Panc1 (cell line): ENCODE results near the gene DCAF5. TPM values are rescaled to one million over a fixed set of nuclear protein-coding genes. Genes with fewer than 3 reads are reported as not detected.

Experiments used
- ATAC-seq: fragments of 200-7000 bp; cut with Tn5 transposase; 2 replicates; pipeline ENCODE4 v1.9.1; 2020; ENCODE audit warnings: mild to moderate bottlenecking, moderate library complexity
- BruUV-seq: library from RNA; stranded (reverse); fragments of 400-500 nt; replicated peaks from 2 replicates; lab custom pipeline; 2021; lab: Mats Ljungman, UMichigan
- CTCF ChIA-PET: fragments of 300-600 bp; sonication (Branson Sonifier 250); formaldehyde crosslinking; loops from one replicate; lab custom pipeline; 2022; ENCODE audit warnings: antibody characterized with exemption; lab: Charles Lee
- POLR2A ChIA-PET: fragments of 300-600 bp; sonication (Branson Sonifier 250); formaldehyde crosslinking; loops from one replicate; lab custom pipeline; 2022; ENCODE audit warnings: antibody characterized with exemption; lab: Charles Lee
- DNase-seq: peaks from one replicate; pipeline ENCODE4 v3.0.0-alpha.2; 2010; ENCODE audit warnings: low read depth, low spot score
- H3K27ac ChIP-seq: 2 replicates; pipeline ENCODE4 v1.5.1; 2011; ENCODE audit warnings: mild to moderate bottlenecking, low read length, inconsistent platforms
- H3K27me3 ChIP-seq: fragments of 200-500 bp; sonication (Bioruptor generic); 2 replicates; pipeline ENCODE4 v1.6.0; 2014; ENCODE audit warnings: low read length, inconsistent platforms; ENCODE audit not compliant: control insufficient read depth, insufficient read depth
- H3K36me3 ChIP-seq: fragments of 200-500 bp; sonication (Bioruptor generic); 2 replicates; pipeline ENCODE4 v1.5.1; 2014; ENCODE audit warnings: inconsistent platforms, mild to moderate bottlenecking, low read length, moderate library complexity; ENCODE audit not compliant: control insufficient read depth, insufficient read depth
- H3K4me1 ChIP-seq: 2 replicates; pipeline ENCODE4 v1.5.1; 2011; ENCODE audit warnings: inconsistent platforms, mild to moderate bottlenecking, low read length, moderate library complexity; ENCODE audit not compliant: control insufficient read depth, insufficient read depth
- H3K4me3 ChIP-seq, 2 experiments: 2 replicates each; pipeline ENCODE4 v1.5.1; 2011 to 2012; ENCODE audit warnings: low read depth in 2 of 2, low read length in 2 of 2, mild to moderate bottlenecking in 2 of 2, inconsistent platforms in 1 of 2, moderate library complexity in 1 of 2
- H3K9me3 ChIP-seq: fragments of 200-500 bp; sonication (Bioruptor generic); 2 replicates; pipeline ENCODE4 v1.5.1; 2014; ENCODE audit warnings: low read depth, mild to moderate bottlenecking, inconsistent platforms, low read length, moderate library complexity; ENCODE audit not compliant: control insufficient read depth, insufficient read depth
- POLR2AphosphoS5 ChIP-seq: IDR thresholded peaks from 2 replicates; pipeline ENCODE4 v1.6.1; 2012; ENCODE audit warnings: mild to moderate bottlenecking, low read depth, low read length, moderate library complexity
- SIN3A ChIP-seq: IDR thresholded peaks from 2 replicates; pipeline ENCODE4 v1.6.1; 2012; ENCODE audit warnings: low read depth, mild to moderate bottlenecking, low read length, moderate library complexity, borderline replicate concordance; ENCODE audit not compliant: insufficient read depth
- TCF7L2 ChIP-seq: IDR thresholded peaks from 2 replicates; pipeline ENCODE4 v1.6.1; 2011; ENCODE audit warnings: mild to moderate bottlenecking, low read depth, low read length, inconsistent platforms
- in situ Hi-C: cut with HindIII; loops from 2 replicates; pipeline ENCODE4 v1.10.0; 2016; ENCODE audit warnings: low sequenced_read_pairs, low pct_unique_long_range_greater_than_20kb
- intact Hi-C: fragments of 100-400 bp; cut with micrococcal nuclease; formaldehyde crosslinking; loops from one replicate; pipeline ENCODE4 v1.10.0; 2022; ENCODE audit not compliant: unreplicated experiment
- total RNA-seq: library from RNA; stranded (reverse); gene quantifications from one replicate; pipeline ENCODE4 v1.2.1, GENCODE V29; 2021; ENCODE audit not compliant: unreplicated experiment
- TF ChIP-seq, protein P1 (sequence below), 2 experiments: IDR thresholded peaks; 2 replicates each; pipeline ENCODE4 v1.6.1; 2011 to 2012; ENCODE audit warnings: low read depth in 2 of 2, control low read depth in 1 of 2, low read length in 1 of 2, mild to moderate bottlenecking in 1 of 2, moderate library complexity in 1 of 2; ENCODE audit not compliant: insufficient read depth in 1 of 2
- TF ChIP-seq, protein P2 (sequence below): fragments of 450-650 bp; IDR thresholded peaks from 2 replicates; pipeline ENCODE4 v1.5.1; 2017; ENCODE audit warnings: mild to moderate bottlenecking

Gene DCAF5
- total RNA-seq, 1 experiment from 2014 or later: 27.6 TPM

DNA sequence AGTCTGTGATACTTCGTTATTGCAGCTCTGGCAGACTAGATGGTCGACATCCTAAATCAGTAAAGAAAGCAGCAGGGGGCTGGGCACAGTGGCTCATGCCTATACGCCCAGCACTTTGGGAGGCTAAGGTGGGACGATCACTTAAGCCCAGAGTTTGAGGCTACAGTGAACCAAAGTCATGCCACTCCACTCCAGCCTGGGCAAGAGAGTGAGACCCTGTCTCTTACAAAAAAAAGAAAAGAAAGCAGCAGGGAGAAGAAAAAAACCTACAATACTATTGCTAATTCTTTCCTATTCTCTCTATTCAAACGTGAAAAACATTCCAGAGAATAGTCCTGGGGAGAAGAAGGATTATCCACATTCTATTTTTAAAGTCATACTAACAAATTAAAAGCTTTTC is 79.5 kb downstream of the DCAF5 start:
- in situ Hi-C loops (no loop called here), intact Hi-C loops (no loop called here)
- ChIA-PET POLR2A (no interaction called here), CTCF (no interaction called here)
- no peaks in the 10 kb centered on the region for H3K27me3 ChIP-seq
- H3K9me3 ChIP-seq: no peaks in the 10 kb centered on the region
- H3K4me1 ChIP-seq: no peaks in the 10 kb centered on the region
- DNase-seq: no peak
- no peak overlapping the region for H3K4me3 ChIP-seq
- H3K36me3 ChIP-seq: peaks cover 2% of the 10 kb centered on the region; the same call in 1 of the 2 replicates
- ATAC-seq: no peak
- TF ChIP-seq, protein P1, sequence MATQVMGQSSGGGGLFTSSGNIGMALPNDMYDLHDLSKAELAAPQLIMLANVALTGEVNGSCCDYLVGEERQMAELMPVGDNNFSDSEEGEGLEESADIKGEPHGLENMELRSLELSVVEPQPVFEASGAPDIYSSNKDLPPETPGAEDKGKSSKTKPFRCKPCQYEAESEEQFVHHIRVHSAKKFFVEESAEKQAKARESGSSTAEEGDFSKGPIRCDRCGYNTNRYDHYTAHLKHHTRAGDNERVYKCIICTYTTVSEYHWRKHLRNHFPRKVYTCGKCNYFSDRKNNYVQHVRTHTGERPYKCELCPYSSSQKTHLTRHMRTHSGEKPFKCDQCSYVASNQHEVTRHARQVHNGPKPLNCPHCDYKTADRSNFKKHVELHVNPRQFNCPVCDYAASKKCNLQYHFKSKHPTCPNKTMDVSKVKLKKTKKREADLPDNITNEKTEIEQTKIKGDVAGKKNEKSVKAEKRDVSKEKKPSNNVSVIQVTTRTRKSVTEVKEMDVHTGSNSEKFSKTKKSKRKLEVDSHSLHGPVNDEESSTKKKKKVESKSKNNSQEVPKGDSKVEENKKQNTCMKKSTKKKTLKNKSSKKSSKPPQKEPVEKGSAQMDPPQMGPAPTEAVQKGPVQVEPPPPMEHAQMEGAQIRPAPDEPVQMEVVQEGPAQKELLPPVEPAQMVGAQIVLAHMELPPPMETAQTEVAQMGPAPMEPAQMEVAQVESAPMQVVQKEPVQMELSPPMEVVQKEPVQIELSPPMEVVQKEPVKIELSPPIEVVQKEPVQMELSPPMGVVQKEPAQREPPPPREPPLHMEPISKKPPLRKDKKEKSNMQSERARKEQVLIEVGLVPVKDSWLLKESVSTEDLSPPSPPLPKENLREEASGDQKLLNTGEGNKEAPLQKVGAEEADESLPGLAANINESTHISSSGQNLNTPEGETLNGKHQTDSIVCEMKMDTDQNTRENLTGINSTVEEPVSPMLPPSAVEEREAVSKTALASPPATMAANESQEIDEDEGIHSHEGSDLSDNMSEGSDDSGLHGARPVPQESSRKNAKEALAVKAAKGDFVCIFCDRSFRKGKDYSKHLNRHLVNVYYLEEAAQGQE (IDR thresholded peaks at IDR 0.05; ENCODE audit: insufficient read depth in 1 of 2, low read depth in 2 of 2, low read length in 1 of 2): no peak
- TF ChIP-seq, protein P2, sequence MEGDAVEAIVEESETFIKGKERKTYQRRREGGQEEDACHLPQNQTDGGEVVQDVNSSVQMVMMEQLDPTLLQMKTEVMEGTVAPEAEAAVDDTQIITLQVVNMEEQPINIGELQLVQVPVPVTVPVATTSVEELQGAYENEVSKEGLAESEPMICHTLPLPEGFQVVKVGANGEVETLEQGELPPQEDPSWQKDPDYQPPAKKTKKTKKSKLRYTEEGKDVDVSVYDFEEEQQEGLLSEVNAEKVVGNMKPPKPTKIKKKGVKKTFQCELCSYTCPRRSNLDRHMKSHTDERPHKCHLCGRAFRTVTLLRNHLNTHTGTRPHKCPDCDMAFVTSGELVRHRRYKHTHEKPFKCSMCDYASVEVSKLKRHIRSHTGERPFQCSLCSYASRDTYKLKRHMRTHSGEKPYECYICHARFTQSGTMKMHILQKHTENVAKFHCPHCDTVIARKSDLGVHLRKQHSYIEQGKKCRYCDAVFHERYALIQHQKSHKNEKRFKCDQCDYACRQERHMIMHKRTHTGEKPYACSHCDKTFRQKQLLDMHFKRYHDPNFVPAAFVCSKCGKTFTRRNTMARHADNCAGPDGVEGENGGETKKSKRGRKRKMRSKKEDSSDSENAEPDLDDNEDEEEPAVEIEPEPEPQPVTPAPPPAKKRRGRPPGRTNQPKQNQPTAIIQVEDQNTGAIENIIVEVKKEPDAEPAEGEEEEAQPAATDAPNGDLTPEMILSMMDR: no peak
- no peak for TF ChIP-seq TCF7L2
- TF ChIP-seq SIN3A: no peak
- TF ChIP-seq POLR2AphosphoS5: no peak
- H3K27ac ChIP-seq: no peak overlapping the region
- no TSS peak for BruUV-seq

DNA sequence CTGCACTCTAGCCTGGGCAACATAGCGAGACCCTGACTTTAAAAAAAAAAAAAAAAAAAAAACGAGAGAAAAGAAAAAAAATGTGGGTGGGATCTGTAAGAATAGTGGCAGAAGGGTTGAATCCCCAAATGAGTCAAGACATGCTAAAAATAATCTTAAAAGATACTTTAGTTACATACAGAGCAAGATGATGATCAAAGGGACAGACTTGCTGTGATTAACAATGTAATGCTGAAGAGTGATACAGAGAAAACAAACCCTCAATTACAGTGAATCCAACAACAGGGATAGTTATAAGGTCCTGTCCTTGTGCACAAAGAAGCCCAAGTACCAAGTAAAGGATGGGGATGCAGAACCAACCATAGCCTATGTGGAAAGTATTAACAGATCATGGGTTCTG is 80.3 kb downstream of the DCAF5 start:
- DNase-seq (no peak), ATAC-seq (no peak)
- CTCF ChIA-PET: no interaction called here
- Histone ChIP-seq H3K27me3 (no peaks in the 10 kb centered on the region), H3K4me1 (no peaks in the 10 kb centered on the region), H3K4me3 (no peak overlapping the region), H3K36me3 (peaks cover 2% of the 10 kb centered on the region; the same call in 1 of the 2 replicates), H3K27ac (no peak overlapping the region), H3K9me3 (no peaks in the 10 kb centered on the region)
- TF ChIP-seq SIN3A: no peak
- TF ChIP-seq, protein P1 (IDR thresholded peaks at IDR 0.05; ENCODE audit: insufficient read depth in 1 of 2, low read depth in 2 of 2, low read length in 1 of 2): no peak
- TF ChIP-seq POLR2AphosphoS5: no peak
- TF ChIP-seq, protein P2: no peak
- no peak for TF ChIP-seq TCF7L2
- in situ Hi-C loops (no loop called here), intact Hi-C loops (no loop called here)
- POLR2A ChIA-PET: no interaction called here
- BruUV-seq: no TSS peak
